ENCODE measurements around the gene ELFN2. TPM values are rescaled to one million over a fixed set of nuclear protein-coding genes. Genes with fewer than 3 reads are reported as not detected.

Gene ELFN2
- total RNA-seq, 2 donors from 2014 or later, result not detected

GRCh38 chr22:37391702-37392101 is 35.6 kb downstream of the ELFN2 start:
- TF ChIP-seq CTCF (IDR thresholded peaks at IDR 0.05), result no peak
- Histone ChIP-seq H3K27ac (no peak overlapping the region), H3K36me3 (no peaks in the 10 kb centered on the region), H3K9me3 (no peaks in the 10 kb centered on the region), H3K4me3 (no peak overlapping the region), H3K27me3 (replicated peaks; ENCODE audit: insufficient read depth) (no peaks in the 10 kb centered on the region), H3K4me1 (ENCODE audit: control insufficient read depth in 1 of 2, low read depth in 2 of 2) (no peaks in the 10 kb centered on the region)
- DNase-seq (ENCODE audit: low spot score) (no peak), ATAC-seq (ENCODE audit: insufficient number of reproducible peaks, low FRiP score, low read depth) (no peak)

GRCh38 chr22:37390075-37390474 is 37.2 kb downstream of the ELFN2 start:
- H3K9me3 ChIP-seq, result no peaks in the 10 kb centered on the region
- no peaks in the 10 kb centered on the region for H3K4me1 ChIP-seq (ENCODE audit: control insufficient read depth in 1 of 2, low read depth in 2 of 2)
- DNase-seq (ENCODE audit: low spot score) (no peak), ATAC-seq (ENCODE audit: insufficient number of reproducible peaks, low FRiP score, low read depth) (no peak)
- no peak overlapping the region for H3K27ac ChIP-seq
- H3K4me3 ChIP-seq, result no peak overlapping the region
- H3K36me3 ChIP-seq, result no peaks in the 10 kb centered on the region
- no peak for TF ChIP-seq CTCF (IDR thresholded peaks at IDR 0.05)
- no peaks in the 10 kb centered on the region for H3K27me3 ChIP-seq (replicated peaks; ENCODE audit: insufficient read depth)

GRCh38 chr22:37388538-37388937 is 38.7 kb downstream of the ELFN2 start:
- Histone ChIP-seq H3K4me3 (no peak overlapping the region), H3K4me1 (ENCODE audit: control insufficient read depth in 1 of 2, low read depth in 2 of 2) (no peaks in the 10 kb centered on the region), H3K9me3 (no peaks in the 10 kb centered on the region), H3K36me3 (no peaks in the 10 kb centered on the region), H3K27me3 (replicated peaks; ENCODE audit: insufficient read depth) (no peaks in the 10 kb centered on the region), H3K27ac (no peak overlapping the region)
- ATAC-seq (ENCODE audit: insufficient number of reproducible peaks, low FRiP score, low read depth) (no peak), DNase-seq (ENCODE audit: low spot score) (no peak)
- TF ChIP-seq CTCF (IDR thresholded peaks at IDR 0.05), result no peak

- Histone ChIP-seq H3K4me3 (no peak overlapping the region), H3K27ac (no peak overlapping the region), H3K9me3 (no peaks in the 10 kb centered on the region), H3K27me3 (replicated peaks; ENCODE audit: insufficient read depth) (no peaks in the 10 kb centered on the region), H3K4me1 (ENCODE audit: control insufficient read depth in 1 of 2, low read depth in 2 of 2) (no peaks in the 10 kb centered on the region), H3K36me3 (no peaks in the 10 kb centered on the region)
- DNase-seq (ENCODE audit: low spot score) (no peak), ATAC-seq (ENCODE audit: insufficient number of reproducible peaks, low FRiP score, low read depth) (no peak)
- no peak for TF ChIP-seq CTCF (IDR thresholded peaks at IDR 0.05)
These were observed 39.5 kb downstream of the ELFN2 start for GRCh38 chr22:37387793-37388192.

GRCh38 chr22:37386441-37386840 is 40.8 kb downstream of the ELFN2 start:
- H3K9me3 ChIP-seq, result no peaks in the 10 kb centered on the region
- no peak for TF ChIP-seq CTCF (IDR thresholded peaks at IDR 0.05)
- DNase-seq (ENCODE audit: low spot score) (no peak), ATAC-seq (ENCODE audit: insufficient number of reproducible peaks, low FRiP score, low read depth) (no peak)
- no peaks in the 10 kb centered on the region for H3K36me3 ChIP-seq
- no peak overlapping the region for H3K27ac ChIP-seq
- H3K27me3 ChIP-seq (replicated peaks; ENCODE audit: insufficient read depth), result no peaks in the 10 kb centered on the region
- no peak overlapping the region for H3K4me3 ChIP-seq
- no peaks in the 10 kb centered on the region for H3K4me1 ChIP-seq (ENCODE audit: control insufficient read depth in 1 of 2, low read depth in 2 of 2)

Data from thoracic aorta (tissue), 2 donors.